Stimulated activated CD4-positive, alpha-beta T cell treated with anti-CD3 and anti-CD28 coated beads, Interleukin-1b, Interleukin-23, amount 100 ng/mL, for 24 hours (primary cell): Measurements from ENCODE around the gene ING2.
"Not testable (repeated sequence)": the region's sequence is repeated elsewhere in the genome, so short reads cannot be mapped to it uniquely, and the experiment has no call there.

Experiments
- DNase-seq, 4 experiments: peaks; one replicate each; pipeline ENCODE4 v3.0.0-alpha.2; 2020; ENCODE audit warnings: low read depth in 4 of 4, low spot score in 1 of 4

ING2 gene, protein sequence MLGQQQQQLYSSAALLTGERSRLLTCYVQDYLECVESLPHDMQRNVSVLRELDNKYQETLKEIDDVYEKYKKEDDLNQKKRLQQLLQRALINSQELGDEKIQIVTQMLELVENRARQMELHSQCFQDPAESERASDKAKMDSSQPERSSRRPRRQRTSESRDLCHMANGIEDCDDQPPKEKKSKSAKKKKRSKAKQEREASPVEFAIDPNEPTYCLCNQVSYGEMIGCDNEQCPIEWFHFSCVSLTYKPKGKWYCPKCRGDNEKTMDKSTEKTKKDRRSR

GRCh38 chr4:183504930-183505610 lies at the start of gene ING2:
Gene ING2, plus strand, starts transcription at chr4:183505058. Its CDS starts 138 bp downstream, at chr4:183505196.
- peak in 3 of 4 experiments; percentile 13 to 74 (median 17) for DNase-seq

DNA sequence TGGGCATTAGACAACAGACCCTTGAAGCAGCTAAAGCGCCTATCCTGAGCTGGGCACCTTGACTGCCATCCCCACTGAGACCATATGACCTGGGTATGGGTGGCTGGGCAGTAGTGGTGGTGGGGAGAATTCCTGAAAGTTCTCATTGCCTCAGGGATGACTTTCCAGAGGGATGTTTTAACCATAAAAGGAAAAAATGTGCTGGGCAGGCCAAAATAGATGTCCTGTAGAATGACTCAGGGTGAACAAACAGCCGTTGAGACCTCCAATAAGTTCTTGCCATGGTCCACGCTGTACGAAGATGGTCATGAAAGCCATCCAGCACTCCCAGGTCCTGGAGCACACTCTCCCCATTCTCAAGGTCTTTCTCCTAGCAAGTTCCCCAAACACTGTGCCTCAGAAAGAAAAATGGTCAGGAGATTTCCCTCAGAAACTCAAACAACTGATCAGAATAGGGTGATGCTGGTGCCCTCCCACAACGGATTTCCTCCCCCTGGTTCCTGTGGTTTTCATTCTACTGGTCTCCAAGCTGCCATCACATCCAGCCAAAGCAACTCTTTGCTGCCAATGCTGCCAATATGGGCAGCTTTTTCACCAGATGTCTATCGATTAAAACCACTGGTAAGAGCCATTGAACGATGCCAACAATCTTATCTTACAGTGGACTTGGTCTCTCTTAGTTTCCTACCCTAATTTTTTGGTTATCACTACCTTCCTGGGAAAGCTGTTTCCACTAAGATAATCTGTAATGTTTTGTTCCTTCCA lies 49.2 kb upstream of the ING2 start:
- no peak for DNase-seq

- no peak for DNase-seq
Measured at GRCh38 chr4:183458005-183458404, 46.9 kb upstream of the ING2 start.

DNA sequence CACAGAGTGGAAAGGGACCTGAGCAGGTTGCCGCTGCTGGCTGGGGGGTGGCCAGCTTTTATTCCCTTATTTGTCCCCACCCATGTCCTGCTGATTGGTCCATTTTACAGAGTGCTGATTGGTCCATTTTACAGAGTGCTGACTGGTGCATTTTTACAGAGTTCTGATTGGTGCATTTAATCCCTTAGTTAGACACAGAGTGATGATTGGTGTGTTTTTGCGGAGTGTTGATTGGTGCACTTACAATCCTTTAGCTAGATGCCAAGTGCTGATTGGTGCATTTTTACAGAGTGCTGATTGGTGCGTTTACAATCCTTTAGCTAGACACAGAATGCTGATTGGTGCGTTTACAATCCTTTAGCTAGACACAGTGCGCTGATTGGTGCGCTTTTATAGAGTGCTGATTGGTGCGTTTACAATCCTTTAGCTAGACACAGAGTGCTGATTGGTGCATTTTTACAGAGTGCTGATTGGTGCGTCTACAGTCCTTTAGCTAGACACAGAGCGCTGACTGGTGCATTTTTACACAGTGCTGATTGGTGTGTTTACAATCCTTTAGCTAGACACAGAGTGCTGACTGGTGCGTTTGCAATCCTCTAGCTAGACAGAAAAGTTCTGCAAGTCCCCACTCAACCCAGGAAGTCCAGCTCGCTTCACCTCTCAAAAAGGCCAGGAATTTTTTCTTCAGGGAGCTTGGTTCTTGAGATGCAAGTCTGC lies 40.8 kb upstream of the ING2 start:
- not testable (repeated sequence) for DNase-seq

GRCh38 chr4:183465879-183466278 lies 39.0 kb upstream of the ING2 start:
- DNase-seq: not testable (repeated sequence)

DNA sequence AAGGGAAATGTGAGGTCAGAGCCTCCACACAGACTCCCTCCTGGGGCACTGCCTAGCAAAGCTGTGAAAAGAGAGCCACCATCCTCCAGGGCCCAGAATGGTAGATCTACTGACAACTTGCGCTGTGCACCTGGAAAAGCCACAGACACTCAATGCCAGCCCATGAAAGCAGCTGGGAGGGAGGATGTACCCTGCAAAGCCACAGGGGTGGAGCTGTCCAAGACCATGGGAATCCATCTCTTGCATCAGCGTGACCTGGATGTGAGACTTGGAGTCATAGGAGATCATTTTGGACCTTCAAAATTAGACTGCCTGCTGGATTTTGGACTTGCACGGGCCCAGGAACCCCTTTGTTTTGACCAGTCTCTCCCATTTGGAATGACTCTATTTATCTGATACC lies 37.6 kb upstream of the ING2 start:
- no peak for DNase-seq

- DNase-seq: no peak
Measured at GRCh38 chr4:183468210-183469095, 36.4 kb upstream of the ING2 start.

DNA sequence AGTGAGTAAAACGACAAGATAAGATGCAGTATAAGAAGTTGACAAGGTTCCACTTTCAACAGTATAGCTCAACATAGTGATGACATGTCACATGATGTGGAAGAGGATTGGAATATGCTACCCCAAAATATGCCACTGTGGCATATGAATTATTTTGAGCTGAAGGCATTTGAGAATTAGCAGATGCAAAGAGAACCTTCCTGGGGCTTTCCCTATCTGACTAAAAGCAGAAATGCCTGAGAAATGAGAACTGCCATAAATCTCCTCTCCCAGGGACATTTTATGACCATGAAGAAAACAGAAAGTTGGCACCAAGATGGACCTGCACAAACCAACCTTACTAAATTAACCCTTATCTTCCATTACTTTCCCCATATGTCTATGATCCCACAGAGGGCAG lies 35.6 kb upstream of the ING2 start:
- DNase-seq: no peak

DNA sequence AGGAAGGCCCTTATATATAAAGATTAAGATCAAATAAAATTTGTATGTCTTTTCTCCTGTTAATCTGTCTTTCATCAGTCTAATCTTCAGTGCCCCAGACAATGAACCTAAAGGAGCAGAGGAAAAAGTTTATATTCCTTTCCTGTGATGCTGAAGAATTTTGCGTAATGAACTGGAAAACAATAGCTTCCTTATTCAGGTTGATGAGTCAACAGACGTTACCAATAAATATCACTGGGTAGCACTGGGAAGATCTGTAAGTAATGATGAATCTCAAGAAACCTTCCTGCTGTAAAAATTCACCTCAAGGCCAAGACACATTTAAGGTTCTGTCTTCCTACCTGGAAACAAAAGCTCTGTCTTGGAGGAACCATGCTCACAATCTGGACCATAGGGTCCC lies 34.9 kb upstream of the ING2 start:
- DNase-seq: no peak

GRCh38 chr4:183470821-183471220 lies 34.0 kb upstream of the ING2 start:
- no peak for DNase-seq

- peak; percentile 70 to 82 (median 80) for DNase-seq
Measured at GRCh38 chr4:183471946-183472708, 32.7 kb upstream of the ING2 start.

GRCh38 chr4:183478123-183478522 lies 26.7 kb upstream of the ING2 start:
- no peak for DNase-seq

DNA sequence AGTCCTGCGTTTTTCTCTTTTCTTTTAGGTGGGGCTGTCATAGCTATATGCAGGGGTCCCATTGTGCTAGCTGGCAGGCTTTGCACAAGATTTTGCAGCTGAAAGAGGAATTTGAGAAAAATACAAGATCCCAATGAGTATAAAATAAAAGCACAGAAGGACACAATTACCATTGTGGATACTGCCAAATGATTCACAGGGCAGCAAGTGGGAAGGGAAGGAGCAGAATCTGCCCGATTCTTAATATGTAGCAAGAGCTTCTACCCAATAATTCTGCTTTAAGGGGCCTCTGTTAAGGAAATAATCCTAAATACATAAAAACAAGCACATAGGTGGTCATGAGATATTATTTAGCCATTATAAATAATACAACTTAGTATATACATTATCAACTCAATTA lies 25.9 kb upstream of the ING2 start:
- DNase-seq: no peak

- DNase-seq: not testable (repeated sequence)
Measured at GRCh38 chr4:183482515-183483095, 22.3 kb upstream of the ING2 start.

GRCh38 chr4:183483997-183484396 lies 20.9 kb upstream of the ING2 start:
- no peak for DNase-seq

DNA sequence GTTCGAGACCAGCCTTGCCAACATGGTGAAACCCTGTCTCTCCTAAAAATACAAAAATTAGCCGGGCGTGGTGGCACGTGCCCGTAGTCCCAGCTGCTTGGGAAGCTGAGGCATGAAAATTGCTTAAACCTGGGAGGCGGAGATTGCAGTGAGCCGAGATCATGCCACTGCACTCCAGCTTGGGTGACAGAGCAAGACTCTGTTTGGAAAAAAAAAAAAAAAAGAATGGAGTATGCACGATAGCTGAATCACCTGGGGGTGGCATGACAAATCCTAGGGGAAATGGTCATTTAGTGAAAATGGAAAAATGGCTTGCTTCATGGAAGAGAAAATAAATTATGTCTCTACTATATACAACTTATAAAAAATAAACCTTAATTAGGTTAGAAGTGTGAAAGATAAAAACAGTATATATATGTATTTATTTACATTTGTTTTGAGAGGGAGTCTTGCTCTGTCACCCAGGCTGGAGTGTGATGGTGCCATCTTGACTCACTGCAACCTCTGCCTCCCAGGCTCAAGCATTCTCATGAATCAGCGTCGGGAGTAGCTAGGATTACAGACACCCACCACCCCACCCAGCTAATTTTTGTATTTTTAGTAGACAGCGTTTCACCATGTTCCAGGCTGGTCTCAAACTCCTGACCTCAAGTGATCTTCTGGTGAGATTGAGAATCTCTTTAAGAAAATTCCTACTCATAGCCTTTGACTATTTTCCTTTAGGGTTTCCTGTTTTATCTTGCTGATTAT lies 19.3 kb upstream of the ING2 start:
- DNase-seq: no peak

DNA sequence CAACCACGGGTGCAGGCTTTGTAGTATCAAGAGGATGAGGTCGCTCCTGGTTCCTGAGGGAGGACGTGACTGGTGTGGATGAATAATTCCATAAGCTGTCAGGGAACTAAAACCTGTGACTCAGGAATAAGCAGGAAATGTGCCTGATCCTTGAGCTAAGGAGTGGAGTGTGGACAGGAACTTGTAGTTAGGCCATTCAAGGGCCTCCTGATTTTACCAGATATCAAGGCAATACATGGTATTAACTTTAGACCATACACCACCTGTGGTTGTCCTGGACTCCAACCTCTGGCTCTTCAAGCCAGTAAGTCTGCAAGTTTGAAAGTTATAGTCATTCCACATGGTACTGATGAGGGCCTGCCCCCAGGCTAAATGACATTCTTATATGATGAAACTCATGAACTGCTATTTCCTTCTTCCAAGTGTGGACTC lies 12.1 kb upstream of the ING2 start:
- DNase-seq: no peak

- no peak for DNase-seq
Measured at GRCh38 chr4:183493246-183493645, 11.6 kb upstream of the ING2 start.

DNA sequence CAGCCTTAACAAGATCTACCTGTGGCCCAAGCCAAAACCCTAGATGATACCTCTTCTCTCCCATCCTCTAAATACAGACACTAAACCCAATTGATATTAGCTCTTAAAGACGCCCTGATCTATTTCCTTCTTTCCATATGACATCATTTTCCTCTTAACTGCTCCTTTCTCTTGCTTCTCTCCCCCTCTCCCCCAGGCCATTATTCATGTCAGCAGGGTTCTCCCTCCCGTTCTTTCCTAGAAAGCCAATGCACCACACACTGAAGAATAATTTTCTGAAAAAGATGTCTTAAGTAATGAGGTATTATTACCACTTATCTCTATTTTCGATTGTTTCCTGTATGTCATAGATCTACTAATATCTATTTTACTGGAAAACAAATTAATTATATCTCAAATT lies 9.7 kb upstream of the ING2 start:
- DNase-seq: no peak
